GM12878 (cell line): ENCODE measurements around the gene SHISA9. TPM values are rescaled to one million over a fixed set of nuclear protein-coding genes. Genes with fewer than 3 reads are reported as not detected.

Source experiments
- ATAC-seq: fragments of 200-7000 bp; cut with Tn5 transposase; 3 replicates; pipeline ENCODE4 v1.9.1; 2020; ENCODE audit warnings: mild to moderate bottlenecking, moderate library complexity
- BruUV-seq: library from RNA; stranded (reverse); fragments of 400-500 nt; replicated peaks from 2 replicates; lab custom pipeline; 2021; lab: Mats Ljungman, UMichigan
- CTCF ChIA-PET: fragments of 300-600 bp; sonication (Branson Sonifier 250); formaldehyde crosslinking; extraction: SDS; loops from one replicate; lab custom pipeline; 2021; ENCODE audit warnings: inconsistent platforms; lab: Yijun Ruan, JAX
- POLR2A ChIA-PET: fragments of 350-600 bp; formaldehyde crosslinking; extraction: SDS; loops from one replicate; lab custom pipeline; 2021; ENCODE audit warnings: inconsistent platforms; lab: Charles Lee
- RAD21 ChIA-PET: fragments of 300-600 bp; sonication (Branson Sonifier 250); formaldehyde crosslinking; loops from one replicate; lab custom pipeline; 2023; ENCODE audit warnings: antibody characterized with exemption; ENCODE audit not compliant: unreplicated experiment; lab: Charles Lee
- SMC1A ChIA-PET: fragments of 300-600 bp; sonication (Branson Sonifier 250); formaldehyde crosslinking; loops from one replicate; lab custom pipeline; 2023; ENCODE audit not compliant: unreplicated experiment, uncharacterized antibody; lab: Charles Lee
- DNase-seq: peaks from one replicate; pipeline ENCODE4 v3.0.0-alpha.2; 2011; ENCODE audit warnings: low read depth, low spot score
- FAIRE-seq: peaks from 3 replicates; lab custom pipeline; 2011; peaks lifted over from hg19 to GRCh38; lab: Jason Lieb, UNC
- H2AFZ ChIP-seq: 2 replicates; pipeline ENCODE4 v1.6.0; 2011; ENCODE audit warnings: low read depth, low read length, control low read depth; ENCODE audit not compliant: control insufficient read depth
- H3K27ac ChIP-seq: 2 replicates; pipeline ENCODE4 v1.5.1; 2011; ENCODE audit warnings: control low read depth; ENCODE audit not compliant: control insufficient read depth, insufficient read depth
- H3K27me3 ChIP-seq, 2 experiments: replicated peaks in 1 of 2; 2 replicates each; pipeline versions ENCODE4 v1.6.0 to v1.6.1; 2011; ENCODE audit warnings: low read length in 1 of 2; ENCODE audit not compliant: control insufficient read depth in 2 of 2, insufficient read depth in 2 of 2
- H3K36me3 ChIP-seq, 2 experiments: 2 replicates each; pipeline ENCODE4 v1.5.1; 2011; ENCODE audit warnings: low read length in 1 of 2; ENCODE audit not compliant: control insufficient read depth in 2 of 2, insufficient read depth in 2 of 2
- H3K4me1 ChIP-seq: 2 replicates; pipeline ENCODE4 v1.6.1; 2011; ENCODE audit warnings: mild to moderate bottlenecking, low read length, moderate library complexity, mixed read lengths; ENCODE audit not compliant: control insufficient read depth, insufficient read depth
- H3K4me2 ChIP-seq: 2 replicates; pipeline ENCODE4 v1.6.0; 2011; ENCODE audit warnings: control low read depth; ENCODE audit not compliant: control insufficient read depth, insufficient read depth
- H3K4me3 ChIP-seq: fragments of 200-600 bp; sonication (generic); 2 replicates; pipeline ENCODE4 v1.5.1; 2016
- H3K79me2 ChIP-seq: 2 replicates; pipeline ENCODE4 v1.6.0; 2011; ENCODE audit warnings: low read length; ENCODE audit not compliant: control insufficient read depth, insufficient read depth
- H3K9ac ChIP-seq: 2 replicates; pipeline ENCODE4 v1.8.0; 2011; ENCODE audit warnings: low read length, control low read depth, mixed read lengths; ENCODE audit not compliant: control insufficient read depth, insufficient read depth
- H3K9me3 ChIP-seq: replicated peaks from 3 replicates; pipeline ENCODE4 v1.5.1; 2011; ENCODE audit warnings: mild to moderate bottlenecking, low read length; ENCODE audit not compliant: control insufficient read depth, insufficient read depth
- H4K20me1 ChIP-seq: 2 replicates; pipeline ENCODE4 v1.6.0; 2011; ENCODE audit not compliant: control insufficient read depth, insufficient read depth
- BACH1 ChIP-seq: fragments of 450-650 bp; IDR thresholded peaks from 2 replicates; pipeline ENCODE4 v1.6.1; 2017; ENCODE audit warnings: mild to moderate bottlenecking, borderline replicate concordance
- BCL11A ChIP-seq: IDR thresholded peaks from 2 replicates; pipeline ENCODE4 v1.6.1; 2011; ENCODE audit warnings: low read depth, low read length
- CEBPB ChIP-seq, 2 experiments: fragments of 150-350 bp in 1 of 2; IDR thresholded peaks; 2 replicates each; pipeline ENCODE4 v1.6.1; 2012 to 2014; ENCODE audit warnings: low read depth in 2 of 2, low read length in 2 of 2, borderline replicate concordance in 1 of 2, inconsistent platforms in 1 of 2
- EED ChIP-seq: sonication (generic); IDR thresholded peaks from 2 replicates; pipeline ENCODE4 v1.6.1; 2016; ENCODE audit warnings: antibody characterized with exemption, low read depth
- KDM1A ChIP-seq: fragments of 200-600 bp; sonication (generic); IDR thresholded peaks from 2 replicates; pipeline ENCODE4 v1.6.1; 2016; ENCODE audit warnings: borderline replicate concordance
- MEF2B ChIP-seq: fragments of 450-650 bp; IDR thresholded peaks from 2 replicates; pipeline ENCODE4 v1.6.1; 2018; ENCODE audit warnings: mild to moderate bottlenecking, moderate library complexity; ENCODE audit not compliant: partially characterized antibody, poor library complexity, severe bottlenecking
- NRF1 ChIP-seq: conservative IDR thresholded peaks from 2 replicates; pipeline ENCODE4 v1.6.1; 2011; ENCODE audit warnings: mild to moderate bottlenecking, low read depth, low read length, improper control_type of control experiment
- SMARCA5 ChIP-seq: fragments of 450-650 bp; IDR thresholded peaks from 2 replicates; pipeline ENCODE4 v1.6.1; 2017; ENCODE audit warnings: mild to moderate bottlenecking
- STAT3 ChIP-seq: IDR thresholded peaks from 2 replicates; pipeline ENCODE4 v1.6.1; 2011; ENCODE audit warnings: low read depth, low read length, improper control_type of control experiment
- YY1 ChIP-seq: IDR thresholded peaks from 2 replicates; pipeline ENCODE4 v1.6.1; 2011; ENCODE audit warnings: low read depth, mild to moderate bottlenecking, low read length
- ZNF384 ChIP-seq: IDR thresholded peaks from 2 replicates; pipeline ENCODE4 v1.6.1; 2012; ENCODE audit warnings: low read depth, mild to moderate bottlenecking, low read length, improper control_type of control experiment, borderline replicate concordance
- WGBS: methylation state at CpG from one replicate; pipeline ENCODE4 v1.1.6; 2016; ENCODE audit warnings: low lambda C conversion rate; ENCODE audit not compliant: insufficient replicate concordance, insufficient coverage; ENCODE audit errors: missing lambda C conversion rate; 5-methylcytosine and 5-hydroxymethylcytosine counted together
- in situ Hi-C: fragments of 300-500 bp; cut with MboI; formaldehyde crosslinking; loops from 9 replicates; pipeline ENCODE4 v1.14.3; 2018; ENCODE audit warnings: mixed read lengths
- intact Hi-C: fragments of 100-400 bp; cut with micrococcal nuclease; formaldehyde crosslinking; loops from one replicate; pipeline ENCODE4 v1.14.2; 2022; ENCODE audit not compliant: unreplicated experiment
- polyA plus RNA-seq, 11 experiments: library from polyadenylated mRNA; depleted of rRNA in 4 of 11; unstranded in 6 of 11; stranded (reverse) in 5 of 11; fragments of >200 nt; fragmentation: Nextera tagmentation in 4 of 11; fragmentation: Illumina TruSeq in 1 of 11; extraction: Ambion mirVana in 4 of 11; extraction: Trizol in 1 of 11; gene quantifications; 1 replicate in 1 of 11; 2 replicates in 10 of 11; pipeline versions ENCODE4 v1.2.1 to v1.2.3, GENCODE V29; 2011 to 2016; ENCODE audit warnings: inconsistent platforms in 2 of 11, missing spikeins in 2 of 11, low read depth in 1 of 11
- total RNA-seq, 4 experiments: library from RNA; depleted of rRNA in 3 of 4; stranded (reverse); fragments of >200 nt in 3 of 4; fragmentation: Illumina TruSeq in 1 of 4; extraction: Trizol in 1 of 4; gene quantifications; 2 replicates each; pipeline versions ENCODE4 v1.2.1 to v1.2.3, GENCODE V29; 2013 to 2021
- TF ChIP-seq, protein P1 (sequence below): fragments of 450-650 bp; IDR thresholded peaks from 2 replicates; pipeline ENCODE4 v1.6.1; 2017; ENCODE audit warnings: low read depth, mild to moderate bottlenecking, moderate library complexity
- TF ChIP-seq, protein P2 (sequence below): IDR thresholded peaks from 2 replicates; pipeline ENCODE4 v1.6.1; 2012; ENCODE audit warnings: improper control_type of control experiment, low read depth, low read length; ENCODE audit not compliant: insufficient replicate concordance
- TF ChIP-seq, protein P3 (sequence below): IDR thresholded peaks from 2 replicates; pipeline ENCODE4 v1.6.1; 2011; ENCODE audit warnings: mild to moderate bottlenecking, low read depth, low read length, moderate library complexity; ENCODE audit not compliant: insufficient replicate concordance
- TF ChIP-seq, protein P4 (sequence below): fragments of 450-650 bp; IDR thresholded peaks from 2 replicates; pipeline ENCODE4 v1.6.1; 2017; ENCODE audit warnings: mild to moderate bottlenecking, low read depth, inconsistent platforms; ENCODE audit not compliant: poor library complexity, severe bottlenecking

Gene SHISA9
- total and polyA plus RNA-seq, 10 of the 15 experiments (the other 5 are each of a cell fraction or from before 2014, with no cell fraction given) = 0.03 to 25.5 (median 0.07) TPM

DNA sequence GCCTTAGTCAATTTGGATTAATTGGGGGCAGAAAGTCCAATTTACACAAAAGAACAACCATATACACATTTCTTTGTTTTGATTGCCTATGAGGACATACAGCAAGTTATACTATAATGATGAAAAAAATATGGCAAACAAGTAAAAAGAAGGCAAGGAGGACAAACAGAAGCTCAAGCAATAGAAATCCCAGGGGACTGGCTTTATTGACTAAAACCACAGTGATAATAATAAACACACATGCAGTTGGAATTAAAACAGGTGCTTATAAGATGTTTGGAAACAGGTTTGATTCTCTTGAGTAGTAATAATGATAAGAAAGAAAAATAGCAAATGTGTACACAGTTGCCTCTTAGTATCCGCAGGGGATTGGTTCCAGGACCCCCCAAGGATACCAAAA, 176.4 kb downstream of the SHISA9 start:
- Histone ChIP-seq H3K9me3 (no peaks in the 10 kb centered on the region), H4K20me1 (no peaks in the 10 kb centered on the region), H3K4me2 (no peak overlapping the region), H2AFZ (no peak overlapping the region), H3K36me3 (no peaks in the 10 kb centered on the region), H3K79me2 (no peaks in the 10 kb centered on the region), H3K27me3 (no peaks in the 10 kb centered on the region), H3K4me1 (no peaks in the 10 kb centered on the region), H3K27ac (no peak overlapping the region), H3K9ac (no peak overlapping the region), H3K4me3 (no peak overlapping the region)
- BruUV-seq = no TSS peak
- intact Hi-C loops (no loop called here), in situ Hi-C loops (no loop called here)
- FAIRE-seq (no peak), ATAC-seq (no peak), DNase-seq (no peak)
- CTCF ChIA-PET = interaction anchor here (1.3 kb wide), 1 partner anchor 7 kb away, joined by 3 read pairs; no protein-coding TSS in a partner anchor
- POLR2A ChIA-PET = no interaction called here
- RAD21 ChIA-PET = interaction anchor here (0.6 kb wide), 1 partner anchor 19 kb away, joined by 5 read pairs; no protein-coding TSS in a partner anchor
- SMC1A ChIA-PET = no interaction called here
- WGBS = 0% methylated on average over 1 of the region's 1 CpG
- TF ChIP-seq, protein P1, sequence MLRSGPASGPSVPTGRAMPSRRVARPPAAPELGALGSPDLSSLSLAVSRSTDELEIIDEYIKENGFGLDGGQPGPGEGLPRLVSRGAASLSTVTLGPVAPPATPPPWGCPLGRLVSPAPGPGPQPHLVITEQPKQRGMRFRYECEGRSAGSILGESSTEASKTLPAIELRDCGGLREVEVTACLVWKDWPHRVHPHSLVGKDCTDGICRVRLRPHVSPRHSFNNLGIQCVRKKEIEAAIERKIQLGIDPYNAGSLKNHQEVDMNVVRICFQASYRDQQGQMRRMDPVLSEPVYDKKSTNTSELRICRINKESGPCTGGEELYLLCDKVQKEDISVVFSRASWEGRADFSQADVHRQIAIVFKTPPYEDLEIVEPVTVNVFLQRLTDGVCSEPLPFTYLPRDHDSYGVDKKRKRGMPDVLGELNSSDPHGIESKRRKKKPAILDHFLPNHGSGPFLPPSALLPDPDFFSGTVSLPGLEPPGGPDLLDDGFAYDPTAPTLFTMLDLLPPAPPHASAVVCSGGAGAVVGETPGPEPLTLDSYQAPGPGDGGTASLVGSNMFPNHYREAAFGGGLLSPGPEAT = no peak
- TF ChIP-seq ZNF384 (no peak), CEBPB (IDR thresholded peaks at IDR 0.05; ENCODE audit: borderline replicate concordance in 1 of 2, low read depth in 2 of 2, low read length in 2 of 2) (no peak), YY1 (no peak), EED (no peak), BACH1 (no peak), BCL11A (no peak), SMARCA5 (no peak), KDM1A (no peak), STAT3 (no peak), MEF2B (no peak), NRF1 (no peak)
- TF ChIP-seq, protein P2, sequence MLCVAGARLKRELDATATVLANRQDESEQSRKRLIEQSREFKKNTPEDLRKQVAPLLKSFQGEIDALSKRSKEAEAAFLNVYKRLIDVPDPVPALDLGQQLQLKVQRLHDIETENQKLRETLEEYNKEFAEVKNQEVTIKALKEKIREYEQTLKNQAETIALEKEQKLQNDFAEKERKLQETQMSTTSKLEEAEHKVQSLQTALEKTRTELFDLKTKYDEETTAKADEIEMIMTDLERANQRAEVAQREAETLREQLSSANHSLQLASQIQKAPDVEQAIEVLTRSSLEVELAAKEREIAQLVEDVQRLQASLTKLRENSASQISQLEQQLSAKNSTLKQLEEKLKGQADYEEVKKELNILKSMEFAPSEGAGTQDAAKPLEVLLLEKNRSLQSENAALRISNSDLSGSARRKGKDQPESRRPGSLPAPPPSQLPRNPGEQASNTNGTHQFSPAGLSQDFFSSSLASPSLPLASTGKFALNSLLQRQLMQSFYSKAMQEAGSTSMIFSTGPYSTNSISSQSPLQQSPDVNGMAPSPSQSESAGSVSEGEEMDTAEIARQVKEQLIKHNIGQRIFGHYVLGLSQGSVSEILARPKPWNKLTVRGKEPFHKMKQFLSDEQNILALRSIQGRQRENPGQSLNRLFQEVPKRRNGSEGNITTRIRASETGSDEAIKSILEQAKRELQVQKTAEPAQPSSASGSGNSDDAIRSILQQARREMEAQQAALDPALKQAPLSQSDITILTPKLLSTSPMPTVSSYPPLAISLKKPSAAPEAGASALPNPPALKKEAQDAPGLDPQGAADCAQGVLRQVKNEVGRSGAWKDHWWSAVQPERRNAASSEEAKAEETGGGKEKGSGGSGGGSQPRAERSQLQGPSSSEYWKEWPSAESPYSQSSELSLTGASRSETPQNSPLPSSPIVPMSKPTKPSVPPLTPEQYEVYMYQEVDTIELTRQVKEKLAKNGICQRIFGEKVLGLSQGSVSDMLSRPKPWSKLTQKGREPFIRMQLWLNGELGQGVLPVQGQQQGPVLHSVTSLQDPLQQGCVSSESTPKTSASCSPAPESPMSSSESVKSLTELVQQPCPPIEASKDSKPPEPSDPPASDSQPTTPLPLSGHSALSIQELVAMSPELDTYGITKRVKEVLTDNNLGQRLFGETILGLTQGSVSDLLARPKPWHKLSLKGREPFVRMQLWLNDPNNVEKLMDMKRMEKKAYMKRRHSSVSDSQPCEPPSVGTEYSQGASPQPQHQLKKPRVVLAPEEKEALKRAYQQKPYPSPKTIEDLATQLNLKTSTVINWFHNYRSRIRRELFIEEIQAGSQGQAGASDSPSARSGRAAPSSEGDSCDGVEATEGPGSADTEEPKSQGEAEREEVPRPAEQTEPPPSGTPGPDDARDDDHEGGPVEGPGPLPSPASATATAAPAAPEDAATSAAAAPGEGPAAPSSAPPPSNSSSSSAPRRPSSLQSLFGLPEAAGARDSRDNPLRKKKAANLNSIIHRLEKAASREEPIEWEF = no peak
- TF ChIP-seq, protein P3, sequence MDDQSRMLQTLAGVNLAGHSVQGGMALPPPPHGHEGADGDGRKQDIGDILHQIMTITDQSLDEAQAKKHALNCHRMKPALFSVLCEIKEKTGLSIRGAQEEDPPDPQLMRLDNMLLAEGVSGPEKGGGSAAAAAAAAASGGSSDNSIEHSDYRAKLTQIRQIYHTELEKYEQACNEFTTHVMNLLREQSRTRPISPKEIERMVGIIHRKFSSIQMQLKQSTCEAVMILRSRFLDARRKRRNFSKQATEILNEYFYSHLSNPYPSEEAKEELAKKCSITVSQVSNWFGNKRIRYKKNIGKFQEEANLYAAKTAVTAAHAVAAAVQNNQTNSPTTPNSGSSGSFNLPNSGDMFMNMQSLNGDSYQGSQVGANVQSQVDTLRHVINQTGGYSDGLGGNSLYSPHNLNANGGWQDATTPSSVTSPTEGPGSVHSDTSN = no peak
- TF ChIP-seq, protein P4, sequence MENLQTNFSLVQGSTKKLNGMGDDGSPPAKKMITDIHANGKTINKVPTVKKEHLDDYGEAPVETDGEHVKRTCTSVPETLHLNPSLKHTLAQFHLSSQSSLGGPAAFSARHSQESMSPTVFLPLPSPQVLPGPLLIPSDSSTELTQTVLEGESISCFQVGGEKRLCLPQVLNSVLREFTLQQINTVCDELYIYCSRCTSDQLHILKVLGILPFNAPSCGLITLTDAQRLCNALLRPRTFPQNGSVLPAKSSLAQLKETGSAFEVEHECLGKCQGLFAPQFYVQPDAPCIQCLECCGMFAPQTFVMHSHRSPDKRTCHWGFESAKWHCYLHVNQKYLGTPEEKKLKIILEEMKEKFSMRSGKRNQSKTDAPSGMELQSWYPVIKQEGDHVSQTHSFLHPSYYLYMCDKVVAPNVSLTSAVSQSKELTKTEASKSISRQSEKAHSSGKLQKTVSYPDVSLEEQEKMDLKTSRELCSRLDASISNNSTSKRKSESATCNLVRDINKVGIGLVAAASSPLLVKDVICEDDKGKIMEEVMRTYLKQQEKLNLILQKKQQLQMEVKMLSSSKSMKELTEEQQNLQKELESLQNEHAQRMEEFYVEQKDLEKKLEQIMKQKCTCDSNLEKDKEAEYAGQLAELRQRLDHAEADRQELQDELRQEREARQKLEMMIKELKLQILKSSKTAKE = no peak
